K562 (cell line): ENCODE measurements around the gene PTOV1. TPM values are rescaled to one million over a fixed set of nuclear protein-coding genes. Genes with fewer than 3 reads are reported as not detected.

Experiments used
- ARID2 ChIP-seq: fragments of 450-650 bp; IDR thresholded peaks from 2 replicates; pipeline ENCODE4 v1.6.1; 2017; ENCODE audit warnings: antibody characterized with exemption, mild to moderate bottlenecking
- ATF6 ChIP-seq: sonication (generic); formaldehyde crosslinking; IDR thresholded peaks from 2 replicates; pipeline ENCODE4 v1.4.0; 2020; ENCODE audit warnings: mild to moderate bottlenecking, missing genetic modification reagents
- ESRRA ChIP-seq: fragments of 450-650 bp; IDR thresholded peaks from 2 replicates; pipeline ENCODE4 v1.6.1; 2014; ENCODE audit warnings: low read depth, mild to moderate bottlenecking, moderate library complexity, borderline replicate concordance
- LEF1 ChIP-seq: fragments of 450-650 bp; IDR thresholded peaks from 2 replicates; pipeline ENCODE4 v1.6.1; 2016; ENCODE audit warnings: mild to moderate bottlenecking
- MCM3 ChIP-seq: fragments of 450-650 bp; IDR thresholded peaks from 2 replicates; pipeline ENCODE4 v1.6.1; 2016
- MNT ChIP-seq, 2 experiments: fragments of 450-650 bp; conservative IDR thresholded peaks; 2 replicates each; pipeline ENCODE4 v1.6.1; 2017; ENCODE audit warnings: mild to moderate bottlenecking in 2 of 2, moderate library complexity in 2 of 2
- NELFE ChIP-seq: IDR thresholded peaks from 2 replicates; pipeline ENCODE4 v1.6.1; 2011; ENCODE audit warnings: mild to moderate bottlenecking; ENCODE audit not compliant: insufficient read depth, insufficient read length
- POLR2AphosphoS5 ChIP-seq: IDR thresholded peaks from 2 replicates; pipeline ENCODE4 v1.6.1; 2011; ENCODE audit warnings: mild to moderate bottlenecking, low read depth, low read length, moderate library complexity; ENCODE audit not compliant: control insufficient read depth, insufficient read depth
- POLR2B ChIP-seq: fragments of 450-650 bp; IDR thresholded peaks from 2 replicates; pipeline ENCODE4 v1.6.1; 2018; ENCODE audit warnings: low read depth; ENCODE audit not compliant: partially characterized antibody
- PRPF4 ChIP-seq: fragments of 200-400 bp; formaldehyde crosslinking; IDR thresholded peaks from one replicate; pipeline ENCODE4 v1.6.1; 2017; ENCODE audit warnings: low read length, low read depth, mild to moderate bottlenecking; ENCODE audit not compliant: insufficient read depth, poor library complexity, severe bottlenecking
- RBBP5 ChIP-seq: fragments of 200-600 bp; sonication (generic); IDR thresholded peaks from 2 replicates; pipeline ENCODE4 v1.6.1; 2012; ENCODE audit warnings: borderline replicate concordance, mild to moderate bottlenecking, low read length, control low read depth, inconsistent platforms; ENCODE audit not compliant: insufficient read depth, poor library complexity, severe bottlenecking
- RFX1 ChIP-seq: fragments of 450-650 bp; IDR thresholded peaks from 2 replicates; pipeline ENCODE4 v1.6.1; 2016; ENCODE audit warnings: mild to moderate bottlenecking, moderate library complexity
- RNF2 ChIP-seq: sonication (generic); IDR thresholded peaks from 2 replicates; pipeline ENCODE4 v1.6.1; 2016
- SRSF3 ChIP-seq: fragments of 200-400 bp; formaldehyde crosslinking; IDR thresholded peaks from 2 replicates; pipeline ENCODE4 v1.6.1; 2016; ENCODE audit warnings: mild to moderate bottlenecking, low read length, moderate library complexity; ENCODE audit not compliant: insufficient read depth
- TAF1 ChIP-seq: IDR thresholded peaks from 2 replicates; pipeline ENCODE4 v1.6.1; 2011; ENCODE audit warnings: mild to moderate bottlenecking, low read length, moderate library complexity; ENCODE audit not compliant: insufficient read depth, control insufficient read depth, severe bottlenecking; ENCODE audit errors: extremely low read depth
- U2AF1 ChIP-seq: fragments of 200-400 bp; formaldehyde crosslinking; optimal IDR thresholded peaks from 2 replicates; pipeline ENCODE3; 2017; ENCODE audit warnings: mild to moderate bottlenecking, low read depth, low read length, moderate library complexity
- ZBTB2 ChIP-seq: fragments of 450-650 bp; IDR thresholded peaks from 2 replicates; pipeline ENCODE4 v1.6.1; 2016; ENCODE audit warnings: antibody characterized with exemption
- ZHX1 ChIP-seq: fragments of 150-350 bp; conservative IDR thresholded peaks from 2 replicates; pipeline ENCODE4 v1.6.1; 2014; ENCODE audit warnings: low read length
- ZNF384 ChIP-seq: IDR thresholded peaks from 2 replicates; pipeline ENCODE4 v1.6.1; 2012; ENCODE audit warnings: low read depth, low read length, improper control_type of control experiment
- ZSCAN29 ChIP-seq: fragments of 450-650 bp; IDR thresholded peaks from 2 replicates; pipeline ENCODE4 v1.6.1; 2017
- polyA plus RNA-seq, 8 experiments: library from polyadenylated mRNA; depleted of rRNA in 4 of 8; stranded (reverse) in 5 of 8; unstranded in 3 of 8; fragments of >200 nt; fragmentation: Nextera tagmentation in 2 of 8; fragmentation: Illumina TruSeq in 1 of 8; extraction: Ambion mirVana in 2 of 8; extraction: Trizol in 1 of 8; gene quantifications; 2 replicates each; pipeline versions ENCODE4 v1.2.1 to v1.2.3, GENCODE V29; 2011 to 2014; ENCODE audit warnings: inconsistent platforms in 1 of 8, missing spikeins in 1 of 8
- total RNA-seq, 7 experiments: library from RNA; depleted of rRNA in 6 of 7; stranded (reverse); fragments of >200 nt in 6 of 7; fragmentation: Illumina TruSeq in 2 of 7; extraction: Trizol in 2 of 7; gene quantifications; 2 replicates each; pipeline versions ENCODE4 v1.2.1 to v1.2.3, GENCODE V29; 2011 to 2021; ENCODE audit warnings: low replicate concordance in 1 of 7

The PTOV1 gene
- total and polyA plus RNA-seq, 9 of the 15 experiments (the other 6 are each of a cell fraction or from before 2014, with no cell fraction given), result 4.9 to 169 (median 43.5) TPM

- TF ChIP-seq TAF1 (peak; percentile 23), RBBP5 (peak; percentile 97), ATF6 (CRISPR knock-in tag) (no peak), LEF1 (no peak), RFX1 (peak; percentile 89), ZHX1 (no peak), U2AF1 (peak; percentile 31), ZSCAN29 (no peak), ZBTB2 (peak; percentile 38; the same call in 1 of the 2 replicates), POLR2AphosphoS5 (0 out of 2 replicates have a peak, but pooled peaks have one; percentile 65), MCM3 (no peak), ESRRA (peak; percentile 73), NELFE (no peak), MNT (conservative IDR thresholded peaks at IDR 0.05) (peak; percentile 95 to 98), PRPF4 (no peak), SRSF3 (no peak), POLR2B (peak; percentile 92), ZNF384 (no peak), ARID2 (no peak), RNF2 (peak; percentile 78)
Measured at GRCh38 chr19:49866933-49867782, 16.2 kb downstream of the PTOV1 start, which contains the start of gene PNKP (continued).
